Embryonic facial prominence (tissue), 1 donor: ENCODE data around the gene IGFN1.
"Not testable (repeated sequence)": the region's sequence is repeated elsewhere in the genome, so short reads cannot be mapped to it uniquely, and the experiment has no call there.

Source experiments
- DNase-seq: peaks from one replicate; pipeline ENCODE4 v3.0.0-alpha.2; 2016; ENCODE audit errors: extremely low spot score

The IGFN1 gene

DNA sequence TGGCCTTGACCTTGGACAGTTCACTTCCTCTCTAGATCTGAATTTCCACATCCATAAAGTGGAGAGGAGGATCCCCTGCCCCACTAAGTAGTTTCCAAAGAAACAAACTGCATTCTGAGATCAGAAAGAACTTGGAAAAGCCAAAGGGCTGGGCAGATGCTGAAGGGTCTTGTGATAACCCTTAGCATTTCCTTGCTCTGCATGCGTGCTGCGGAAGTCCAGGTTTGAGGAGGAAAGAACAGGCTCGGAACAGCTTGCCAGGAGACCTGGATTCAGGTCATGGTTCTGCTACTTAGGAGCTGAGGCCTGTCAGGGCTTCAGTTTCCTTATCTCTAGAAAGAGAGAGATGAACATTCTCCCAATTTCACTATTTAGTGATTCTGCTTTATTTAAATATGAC lies 27.2 kb downstream of the IGFN1 start:
- no peak for DNase-seq

DNA sequence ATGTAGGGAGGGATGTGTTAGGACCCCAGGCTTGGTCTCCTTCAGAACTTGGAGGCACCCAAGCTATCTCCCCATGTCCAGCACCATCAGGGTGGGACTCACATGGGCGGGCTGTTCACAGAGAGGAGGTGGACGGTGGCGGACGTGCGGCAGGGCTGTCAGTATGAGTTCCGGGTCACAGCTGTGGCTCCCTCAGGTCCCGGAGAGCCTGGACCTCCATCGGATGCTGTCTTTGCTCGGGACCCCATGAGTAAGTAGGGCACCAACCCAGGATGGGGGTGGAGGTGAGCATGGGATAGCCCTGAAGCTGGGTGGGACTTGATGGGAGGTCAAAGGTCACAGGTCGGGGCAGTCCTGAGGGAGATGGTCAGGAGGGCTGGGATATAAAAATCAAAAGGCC lies 27.8 kb downstream of the IGFN1 start:
- DNase-seq, result no peak

DNA sequence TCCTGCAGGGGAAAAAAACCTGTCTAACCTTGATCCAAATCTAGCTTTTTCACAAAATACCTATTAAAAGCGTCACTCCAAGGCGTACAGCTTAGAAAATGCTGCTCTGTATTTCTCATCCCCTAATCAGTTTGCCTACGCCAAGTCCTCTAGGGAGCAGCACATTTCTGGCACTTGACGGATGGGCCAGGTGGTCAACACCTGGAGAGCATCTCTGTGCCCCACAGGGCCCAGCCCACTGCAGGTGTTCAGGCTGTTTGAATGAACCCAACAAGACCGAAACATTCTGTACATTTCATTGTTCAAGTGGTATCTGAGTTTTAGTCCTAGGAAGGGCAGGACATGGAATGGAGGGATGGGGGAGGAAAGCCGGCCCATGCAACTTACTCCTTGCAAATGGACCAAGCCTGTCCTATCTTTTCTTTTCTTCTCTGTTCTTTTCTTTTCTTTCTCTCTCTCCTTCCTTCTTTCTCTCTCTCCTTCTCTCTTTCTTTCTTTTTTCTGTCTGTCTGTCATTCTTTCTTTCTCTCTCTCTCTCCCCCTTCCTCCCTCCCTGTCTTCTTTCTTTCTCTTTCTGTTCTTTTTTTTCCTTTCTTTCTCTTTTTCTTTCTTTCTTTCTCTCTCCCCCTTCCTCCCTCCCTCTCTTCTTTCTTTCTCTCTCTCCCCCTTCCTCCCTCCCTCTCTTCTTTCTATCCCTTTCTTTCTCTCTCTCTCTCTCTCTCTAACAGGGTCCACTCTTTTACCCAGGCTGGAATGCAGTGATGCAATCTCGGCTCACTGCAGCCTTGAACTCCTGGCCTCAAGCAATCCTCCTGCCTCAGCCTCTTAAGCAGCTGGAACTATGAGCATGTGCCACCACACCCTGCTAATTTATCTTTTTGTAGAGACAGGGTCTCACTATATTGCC lies 29.1 kb downstream of the IGFN1 start:
- DNase-seq, result no peak

DNA sequence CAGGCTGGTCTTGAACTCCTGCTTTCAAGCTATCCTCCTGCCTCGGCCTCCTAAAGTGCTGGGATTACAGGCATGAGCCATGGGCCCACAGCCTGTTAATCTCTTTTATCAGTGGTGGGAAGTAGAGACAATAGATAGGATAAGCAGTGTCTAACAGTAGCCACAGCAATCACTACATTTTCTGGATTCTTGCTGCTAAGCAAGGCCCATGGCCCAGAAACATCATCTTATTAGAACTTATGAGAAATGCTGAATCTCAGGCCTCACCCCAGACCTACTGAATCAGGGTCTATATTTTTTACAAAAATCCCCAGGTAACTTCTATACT lies 29.7 kb downstream of the IGFN1 start:
- no peak for DNase-seq

DNA sequence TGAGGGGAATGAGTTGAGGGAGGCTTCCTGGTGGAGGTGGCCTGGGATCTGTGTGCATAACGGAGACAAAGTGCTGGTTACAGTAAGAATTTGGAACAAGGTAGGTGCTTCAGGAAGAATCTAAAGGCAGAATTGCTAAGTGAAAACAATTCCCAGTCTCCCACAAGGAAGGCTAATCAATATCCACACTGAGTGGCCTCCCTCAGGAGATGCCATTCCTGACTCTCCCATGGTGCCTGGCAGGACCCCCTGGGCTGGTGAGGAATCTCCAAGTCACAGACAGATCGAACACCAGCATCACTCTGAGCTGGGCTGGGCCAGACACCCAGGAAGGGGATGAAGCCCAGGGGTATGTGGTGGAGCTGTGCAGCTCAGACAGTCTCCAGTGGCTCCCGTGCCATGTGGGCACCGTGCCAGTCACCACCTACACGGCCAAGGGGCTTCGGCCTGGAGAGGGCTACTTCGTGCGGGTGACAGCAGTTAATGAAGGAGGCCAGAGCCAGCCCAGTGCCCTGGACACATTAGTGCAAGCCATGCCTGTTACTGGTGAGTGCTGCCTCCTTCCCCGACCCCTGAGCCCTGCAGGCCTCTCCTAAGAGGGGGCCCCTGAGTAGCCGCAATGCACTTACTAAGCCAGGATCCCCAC lies 30.7 kb downstream of the IGFN1 start:
- no peak for DNase-seq

DNA sequence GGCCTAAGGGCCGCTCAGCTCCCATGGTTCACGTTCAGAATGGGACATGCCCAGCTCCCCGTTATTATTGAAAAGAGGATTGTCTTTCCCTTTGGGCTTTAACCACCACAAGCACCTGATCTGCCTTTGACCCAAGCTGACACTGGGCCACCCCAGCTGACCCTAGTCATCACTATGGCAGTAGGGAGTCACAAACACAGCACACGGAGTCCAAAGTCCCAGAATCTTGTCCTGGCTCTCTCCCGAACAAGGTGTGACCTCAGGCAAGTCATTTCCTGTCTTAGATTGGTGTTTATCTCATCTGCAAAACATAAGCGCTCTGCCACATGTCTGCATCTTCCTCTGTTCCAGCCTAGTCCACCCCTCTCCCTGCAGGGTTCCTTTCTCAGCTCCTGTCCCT lies 31.5 kb downstream of the IGFN1 start:
- DNase-seq, result no peak

DNA sequence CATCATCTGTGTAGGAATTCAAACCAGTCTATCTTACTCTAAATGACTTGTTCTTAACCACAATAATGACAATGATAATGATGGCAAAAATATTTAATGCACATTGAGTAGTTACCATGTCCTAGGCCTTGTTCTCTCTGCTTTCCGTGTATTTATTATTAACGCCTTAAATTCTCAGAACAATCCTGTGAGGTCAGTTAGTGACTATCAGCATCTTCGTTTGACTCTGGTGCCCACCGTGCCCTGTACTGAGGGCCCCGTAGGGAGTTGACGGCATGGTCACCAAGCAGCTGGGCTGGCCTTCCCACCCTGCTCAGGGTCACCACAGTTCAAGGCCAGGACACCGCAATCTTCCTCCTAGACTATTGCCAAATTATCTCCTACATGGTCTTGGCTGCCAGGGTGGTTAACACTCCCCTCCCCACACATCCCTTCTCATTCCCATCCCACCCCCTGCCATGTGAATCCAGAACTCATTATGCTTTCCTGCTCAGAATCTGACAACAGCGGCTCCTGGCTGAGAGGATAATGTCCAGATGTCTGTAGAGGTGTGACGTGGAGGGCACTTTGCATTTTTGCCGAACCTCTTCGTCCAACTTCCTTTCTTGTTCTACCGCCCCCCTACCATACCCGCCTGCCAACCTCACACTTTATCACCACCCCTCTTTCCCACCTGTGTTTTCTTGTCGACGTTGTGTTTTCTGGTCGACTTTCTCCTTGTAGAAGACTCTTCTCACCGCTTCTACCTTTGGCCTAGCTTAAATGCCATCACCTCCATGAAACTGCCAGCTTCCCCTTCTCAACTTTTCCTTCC lies 33.4 kb downstream of the IGFN1 start:
- DNase-seq, result no peak

DNA sequence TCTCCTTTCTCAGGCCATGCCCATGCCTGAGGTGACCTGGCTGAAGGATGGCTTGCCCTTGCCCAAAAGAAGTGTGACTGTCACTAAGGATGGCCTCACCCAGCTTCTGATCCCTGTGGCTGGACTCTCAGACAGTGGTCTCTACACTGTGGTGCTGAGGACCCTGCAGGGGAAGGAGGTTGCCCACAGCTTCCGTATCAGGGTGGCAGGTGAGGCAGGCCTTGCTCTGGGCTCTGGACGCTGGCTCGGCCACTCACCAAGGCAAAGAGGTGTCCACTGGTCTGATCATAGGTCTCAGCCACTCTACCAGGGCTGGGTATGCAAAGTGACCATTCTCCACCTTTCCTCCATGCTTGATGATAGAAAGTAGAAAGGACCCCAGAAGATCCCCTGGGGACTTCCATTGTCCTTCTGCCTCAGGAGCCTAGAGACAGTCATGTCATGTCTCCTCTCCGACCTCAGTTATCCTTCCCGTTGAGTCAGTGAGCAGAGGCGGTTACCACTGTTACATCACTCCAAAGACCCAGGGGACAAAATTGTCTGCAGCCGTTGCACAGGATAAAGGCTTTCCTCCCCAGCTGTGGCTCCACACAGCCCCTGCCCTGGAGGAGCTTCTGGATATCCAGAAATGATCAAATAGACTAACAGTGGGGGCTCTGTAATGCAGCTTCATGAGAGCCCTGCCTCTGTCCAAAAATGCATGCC lies 34.2 kb downstream of the IGFN1 start:
- DNase-seq, result no peak

DNA sequence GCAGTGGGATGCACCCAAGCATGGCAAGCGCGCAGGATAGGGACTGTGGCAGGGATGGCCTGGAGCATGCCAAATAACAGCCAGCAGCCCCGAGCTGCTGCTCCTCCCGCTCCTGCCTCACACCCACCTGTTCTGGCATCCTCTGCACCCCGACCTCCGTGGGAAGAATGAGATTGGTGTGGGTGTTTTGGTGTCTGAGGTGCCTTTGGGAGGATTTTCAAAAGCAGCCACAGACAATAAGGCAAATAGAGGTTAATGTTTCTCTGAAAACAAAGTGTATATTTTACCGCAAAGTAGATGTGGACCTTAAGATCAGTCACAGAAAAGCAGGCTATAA lies 35.5 kb downstream of the IGFN1 start:
- DNase-seq, result no peak

DNA sequence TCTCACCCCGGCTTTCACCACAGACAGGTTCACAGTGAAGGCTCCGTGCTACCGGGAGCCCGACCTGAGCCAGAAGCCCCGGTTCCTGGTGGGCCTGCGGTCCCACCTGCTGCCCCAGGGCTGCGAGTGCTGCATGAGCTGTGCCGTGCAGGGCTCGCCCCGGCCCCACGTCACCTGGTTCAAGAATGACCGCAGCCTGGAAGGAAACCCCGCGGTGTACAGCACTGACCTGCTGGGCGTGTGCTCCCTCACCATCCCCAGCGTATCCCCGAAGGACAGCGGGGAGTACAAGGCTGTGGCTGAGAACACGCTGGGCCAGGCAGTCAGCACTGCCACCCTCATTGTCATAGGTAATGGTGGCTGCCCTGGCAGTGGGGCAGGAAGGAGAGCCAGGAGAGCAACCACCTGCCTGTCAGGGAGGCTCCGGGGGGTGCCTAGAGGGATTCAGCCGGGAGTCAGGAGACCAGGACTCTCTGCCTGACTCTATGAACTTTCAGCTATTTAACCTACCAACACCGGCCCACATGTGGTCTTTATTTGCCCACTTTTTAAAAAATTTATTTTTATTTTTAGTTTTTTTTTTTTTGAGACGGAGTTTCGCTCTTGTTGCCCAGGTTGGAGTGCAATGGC lies 36.4 kb downstream of the IGFN1 start:
- no peak for DNase-seq

DNA sequence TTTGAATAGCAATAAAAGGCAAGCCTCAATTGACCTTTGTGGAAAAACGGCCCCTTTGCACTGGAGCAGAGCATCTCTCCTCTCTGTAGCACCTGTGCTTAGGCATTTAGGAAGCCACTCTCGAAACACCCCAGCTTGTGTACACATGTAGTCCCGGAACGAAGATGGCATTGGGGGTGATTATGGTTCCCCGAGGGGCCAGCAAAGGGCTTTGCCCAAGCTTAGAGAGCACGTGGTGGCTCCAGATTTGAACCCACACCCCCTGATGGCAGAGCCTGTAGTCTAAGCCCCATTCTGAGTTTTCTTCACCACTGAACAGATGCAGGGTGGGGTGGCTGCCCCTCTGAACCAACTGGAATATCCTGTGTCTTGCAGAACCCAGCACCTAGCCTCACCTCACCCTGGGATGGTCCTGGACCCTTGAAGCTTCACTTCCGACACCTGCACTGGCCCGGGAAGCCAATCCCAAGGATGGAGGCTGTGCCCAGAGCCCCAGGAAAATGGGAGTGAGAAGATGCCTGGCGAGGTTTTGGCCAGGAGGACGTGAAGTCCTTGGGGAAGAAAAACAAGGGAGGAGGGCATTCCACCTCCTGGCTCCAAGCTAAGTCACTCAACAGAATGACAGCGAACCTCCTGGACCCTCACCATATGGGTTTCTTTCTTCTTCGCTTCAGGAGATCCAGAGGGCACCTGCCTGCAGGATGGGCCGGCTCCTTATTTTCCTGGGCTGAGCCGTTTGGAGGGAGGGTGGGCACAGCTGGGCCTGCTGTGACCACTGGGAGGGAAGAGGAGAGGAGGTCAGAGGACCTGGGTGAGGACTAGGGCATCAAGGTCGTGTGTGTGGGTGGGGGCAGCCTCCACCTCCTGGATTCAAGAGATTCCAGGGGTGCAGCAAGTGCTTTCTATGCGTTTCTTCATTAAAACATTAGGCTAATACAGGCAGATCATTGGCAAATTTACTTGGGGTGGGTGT lies 37.7 kb downstream of the IGFN1 start:
- no peak for DNase-seq

DNA sequence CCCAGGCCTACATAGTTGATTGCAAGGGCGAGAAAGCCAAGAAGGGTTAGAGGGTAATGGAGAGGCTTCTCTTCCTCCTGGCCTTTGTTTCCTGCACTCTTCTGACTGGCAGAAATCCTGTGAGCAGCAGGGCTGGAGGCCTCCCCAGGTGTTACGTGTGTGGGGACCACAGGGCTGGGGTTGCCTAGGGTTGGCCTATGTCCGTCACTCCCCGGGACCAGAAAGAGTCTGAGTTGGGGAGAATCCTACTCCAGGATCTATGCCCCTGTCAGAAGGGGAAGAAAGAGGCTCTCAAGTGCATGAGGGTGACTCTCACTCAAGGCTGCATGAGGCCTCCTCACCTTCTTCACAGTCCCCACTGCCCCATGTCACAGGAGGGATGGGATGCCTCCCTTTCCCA lies 38.5 kb downstream of the IGFN1 start:
- no peak for DNase-seq

DNA sequence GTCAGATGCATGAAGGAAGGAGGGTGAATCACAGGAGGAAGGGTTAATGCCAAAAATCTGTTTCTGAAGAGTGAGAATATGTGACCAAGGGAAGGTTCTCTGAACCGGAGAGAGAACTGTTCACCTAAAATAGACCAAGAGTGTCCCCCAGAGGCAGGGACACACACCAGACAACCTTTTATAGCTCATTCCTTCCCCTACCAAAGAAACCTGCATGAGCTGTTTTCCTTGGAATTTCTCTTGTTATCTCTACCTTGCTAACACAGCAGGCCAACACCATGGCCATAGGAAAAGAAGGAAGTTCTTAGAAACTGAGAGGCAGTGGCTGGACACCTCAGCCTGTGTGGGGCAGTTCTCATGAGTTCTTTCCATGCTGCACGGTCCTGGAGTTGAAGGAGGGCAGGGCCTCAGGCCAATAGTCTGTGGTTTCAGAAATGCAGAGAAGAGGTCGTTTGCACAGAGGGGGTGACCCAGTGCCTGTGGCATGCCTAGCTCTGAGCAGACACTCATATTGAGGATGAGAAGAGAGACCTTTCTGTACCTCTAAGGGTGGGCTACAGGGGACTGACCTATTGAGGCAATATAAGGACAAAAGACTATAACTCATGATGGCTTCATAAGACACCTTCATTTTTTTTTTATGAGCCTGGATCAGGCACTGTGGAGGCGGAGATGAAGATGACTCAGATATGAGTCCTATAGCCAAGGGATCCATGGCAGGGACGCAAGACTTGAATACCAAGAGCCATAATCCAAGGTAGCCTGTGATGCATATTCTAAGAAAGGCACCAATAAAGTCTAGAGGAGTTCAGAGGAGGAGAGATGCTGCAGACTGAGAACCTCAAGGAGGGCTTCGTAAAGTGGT lies 39.4 kb downstream of the IGFN1 start:
- no peak for DNase-seq

DNA sequence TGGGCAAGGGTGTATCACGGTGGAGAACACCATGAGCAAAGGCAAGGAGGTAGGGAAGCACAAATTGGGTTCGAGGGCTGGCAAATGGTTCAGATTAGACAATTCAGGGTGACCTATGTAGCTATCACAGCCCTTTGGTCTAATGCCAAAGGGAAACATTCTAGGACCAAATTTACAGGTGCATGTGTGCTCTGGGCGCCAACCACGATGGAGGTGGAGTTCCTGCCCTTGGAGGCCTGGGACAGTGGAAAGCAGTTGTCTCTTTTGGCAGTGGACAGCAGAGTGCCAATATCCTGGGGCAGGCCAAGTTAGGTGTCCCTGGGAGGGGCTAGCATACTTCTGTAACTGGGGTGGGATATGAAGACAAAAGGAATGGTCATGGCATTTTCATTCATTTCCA lies 40.1 kb downstream of the IGFN1 start:
- DNase-seq, result no peak

DNA sequence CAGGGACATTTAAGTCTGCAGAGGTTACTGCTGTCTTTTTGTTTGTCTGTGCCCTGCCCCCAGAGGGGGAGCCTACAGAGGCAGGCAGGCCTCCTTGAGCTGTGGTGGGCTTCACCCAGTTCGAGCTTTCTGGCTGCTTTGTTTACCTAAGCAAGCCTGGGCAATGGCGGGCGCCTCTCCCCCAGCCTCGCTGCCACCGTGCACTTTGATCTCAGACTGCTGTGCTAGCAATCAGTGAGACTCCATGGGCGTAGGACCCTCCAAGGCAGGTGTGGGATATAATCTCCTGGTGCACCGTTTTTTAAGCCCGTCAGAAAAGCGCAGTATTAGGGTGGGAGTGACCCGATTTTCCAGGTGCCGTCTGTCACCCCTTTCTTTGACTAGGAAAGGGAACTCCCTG lies 49.0 kb downstream of the IGFN1 start:
- DNase-seq, result not testable (repeated sequence)

DNA sequence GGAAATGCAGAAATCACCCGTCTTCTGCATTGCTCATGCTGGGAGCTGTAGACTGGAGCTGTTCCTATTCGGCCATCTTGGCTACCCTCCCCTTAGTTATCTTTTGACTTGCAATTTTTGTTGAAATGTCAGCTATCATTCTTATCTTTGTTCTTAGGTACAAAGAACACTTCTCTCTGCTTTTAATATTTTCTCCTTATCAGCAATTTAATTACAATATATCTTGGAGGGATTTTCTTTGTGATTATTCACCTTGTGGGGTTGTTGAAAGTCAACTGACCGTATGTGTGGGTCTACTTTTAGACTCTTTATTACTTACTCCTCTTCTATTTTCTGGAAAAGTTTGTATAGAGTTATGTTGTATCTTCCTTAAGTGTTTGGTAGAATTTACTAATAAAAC lies 49.5 kb downstream of the IGFN1 start:
- DNase-seq, result no peak

DNA sequence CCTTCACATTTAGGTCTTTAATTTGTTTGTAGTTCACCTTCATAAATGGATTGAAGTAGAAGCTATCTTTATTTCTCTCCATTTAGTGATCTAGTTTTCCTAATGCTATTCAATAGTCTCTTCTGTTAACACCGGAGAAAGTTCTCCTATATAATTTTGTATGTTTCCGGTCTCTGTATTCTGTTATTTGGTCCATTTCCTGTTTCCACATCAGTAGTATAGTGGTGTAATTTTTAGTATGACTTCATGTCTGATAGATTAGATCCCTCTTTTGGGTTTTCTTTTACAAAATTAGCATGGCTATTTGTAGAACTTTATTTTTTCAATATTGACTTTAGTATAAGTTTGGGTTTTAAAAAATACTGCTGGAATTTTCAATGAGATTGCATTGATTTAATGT lies 51.1 kb downstream of the IGFN1 start:
- no peak for DNase-seq

DNA sequence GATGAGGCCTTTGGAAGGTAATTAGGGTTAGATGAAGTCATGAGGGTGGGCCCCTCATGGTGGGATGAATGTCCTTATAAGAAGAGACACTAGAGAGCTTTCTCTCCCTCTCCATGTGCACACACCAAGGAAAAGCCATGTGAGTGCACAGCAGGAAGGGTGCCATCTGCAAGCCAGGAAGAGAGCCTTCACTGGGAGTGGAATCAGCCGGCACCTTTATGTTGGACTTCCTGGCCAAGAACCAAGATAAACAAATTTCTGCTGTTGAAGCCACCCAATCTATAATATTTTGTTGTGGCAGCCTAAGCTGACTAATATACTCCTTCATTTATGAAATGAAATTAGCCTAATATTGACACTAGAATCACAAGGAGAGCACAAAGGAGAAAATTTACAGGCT lies 54.5 kb downstream of the IGFN1 start:
- DNase-seq, result no peak

DNA sequence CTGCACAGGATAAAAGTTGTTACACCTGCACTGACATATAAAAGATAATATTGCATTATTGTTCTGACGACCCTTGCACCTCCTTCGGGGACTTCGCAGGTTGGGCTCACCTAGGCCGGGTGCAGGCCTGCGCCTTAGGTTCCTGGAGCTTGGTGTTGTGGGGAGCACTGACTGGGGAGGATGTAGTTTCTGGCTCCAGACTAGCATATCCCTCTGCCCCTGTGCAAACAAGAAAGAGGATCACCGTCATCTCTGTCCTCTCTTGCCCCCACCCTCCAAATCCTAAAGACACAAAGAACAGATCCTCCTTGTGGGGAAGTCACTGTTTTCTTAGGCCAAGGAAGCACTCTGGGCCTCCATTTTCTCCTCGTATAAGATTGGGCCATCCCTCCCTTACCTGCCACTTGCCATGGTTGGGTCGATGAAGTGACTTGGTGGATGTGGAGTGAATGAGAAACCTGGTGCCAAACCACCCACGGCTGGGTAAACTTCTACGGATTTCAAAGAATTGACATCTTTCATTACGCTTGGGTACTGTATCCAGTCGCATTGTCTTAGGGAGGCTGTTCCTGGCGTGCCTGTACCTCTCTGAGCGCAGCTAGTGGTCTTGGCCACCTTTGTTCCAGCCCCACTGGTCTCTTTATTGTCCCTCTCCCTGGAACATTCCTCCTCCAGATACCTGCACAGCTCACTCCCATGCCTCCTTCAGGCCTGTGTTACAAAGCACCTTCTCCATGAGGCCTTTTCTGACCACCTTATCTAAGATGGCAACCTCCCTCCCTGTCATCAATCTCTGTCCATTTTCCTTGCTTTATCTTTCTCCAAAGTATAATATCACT lies 58.3 kb downstream of the IGFN1 start:
- DNase-seq, result no peak
